ENCODE measurements around the gene TEX14. TPM values are rescaled to one million over a fixed set of nuclear protein-coding genes. Genes with fewer than 3 reads are reported as not detected.

Gene TEX14
- total RNA-seq: under 0.01 TPM in 1 of 2 replicates, not detected in the other

GRCh38 chr17:58691701-58692238, at the start of gene TEX14:
Gene TEX14 (minus strand): TSS chr17:58692045. CDS start chr17:58652001, 40,044 bp downstream.

DNA sequence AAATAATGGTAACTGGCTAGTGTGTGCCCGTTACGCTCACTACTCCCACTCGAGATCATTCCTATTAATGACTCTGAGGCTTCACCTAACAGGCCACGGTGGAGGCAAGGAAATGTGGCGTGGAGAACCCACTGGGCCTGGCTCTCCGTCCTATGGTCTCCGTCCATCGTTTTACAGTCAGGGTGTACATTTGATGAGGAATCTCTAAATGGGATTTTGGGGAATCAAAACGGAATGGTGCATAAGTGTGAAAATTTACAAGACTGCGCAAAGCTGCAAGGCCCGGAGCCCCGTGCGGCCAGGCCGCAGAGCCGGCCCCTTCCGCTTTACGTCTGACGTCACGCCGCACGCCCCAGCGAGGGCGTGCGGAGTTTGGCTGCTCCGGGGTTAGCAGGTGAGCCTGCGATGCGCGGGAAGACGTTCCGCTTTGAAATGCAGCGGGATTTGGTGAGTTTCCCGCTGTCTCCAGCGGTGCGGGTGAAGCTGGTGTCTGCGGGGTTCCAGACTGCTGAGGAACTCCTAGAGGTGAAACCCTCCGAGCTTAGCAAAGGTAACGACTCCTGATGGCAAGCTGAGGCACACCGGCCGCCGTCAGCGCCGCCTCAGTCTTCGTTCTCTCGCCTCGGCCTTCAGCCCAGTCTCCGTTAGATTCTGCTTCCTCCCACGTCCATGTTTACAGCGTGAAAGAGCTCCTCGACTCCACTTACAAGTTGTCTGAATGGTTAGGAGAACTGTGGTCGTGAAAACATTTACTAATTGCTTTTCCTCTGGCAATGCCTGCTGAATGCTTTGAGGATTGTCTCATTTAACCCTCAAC, 602 bp upstream of the TEX14 start, which contains the start of gene RAD51C:
TSS of gene RAD51C (plus strand) at position 364 of the 817 bp plus-strand sequence. CDS start at position 406, 42 bp downstream.

GRCh38 chr17:58513965-58514769, 177.7 kb downstream of the TEX14 start, which contains the start of gene MTMR4:
Gene MTMR4 (minus strand): TSS chr17:58514638. CDS start chr17:58514407, 231 bp downstream.

Small RNAs within 50 kb of the gene (small RNA-seq; reads per million reads assigned to genes)
- gene AC011195.1 (not detected), gene RF00012 (not detected), gene RNU1-108P (1.1 reads per million, percentile 48 among the genes with 10 or more reads in this experiment), gene RNU1-52P (not detected), gene RNU1-85P (6.6 reads per million, percentile 92 among the genes with 10 or more reads in this experiment)

Other genes starting within 250 kb of the TEX14 start
- gene HSF5, start 203.6 kb downstream of the TEX14 start, total RNA-seq: 0.13 TPM in 1 of 2 replicates, not detected in the other
- 36.3 and 36.8 TPM in 2 replicates for gene MTMR4, start 177.4 kb downstream of the TEX14 start, total RNA-seq
- gene RAD51C, start 557 bp upstream of the TEX14 start, total RNA-seq: 17.4 and 25.0 TPM in 2 replicates
- gene PPM1E, start 63.8 kb upstream of the TEX14 start, total RNA-seq: under 0.01 TPM in 1 of 2 replicates, not detected in the other

Data from articular chondrocyte of knee joint (primary cell).